ENCODE results near the gene HNRNPL. TPM values are rescaled to one million over a fixed set of nuclear protein-coding genes. Genes with fewer than 3 reads are reported as not detected.
A peak's percentile ranks its signal among the peaks of the same experiment; 100 is the strongest.

Gene HNRNPL
- total and polyA plus RNA-seq, 9 of the 15 experiments (the other 6 are each of a cell fraction or from before 2014, with no cell fraction given) = 39.5 to 610 (median 299) TPM

DNA sequence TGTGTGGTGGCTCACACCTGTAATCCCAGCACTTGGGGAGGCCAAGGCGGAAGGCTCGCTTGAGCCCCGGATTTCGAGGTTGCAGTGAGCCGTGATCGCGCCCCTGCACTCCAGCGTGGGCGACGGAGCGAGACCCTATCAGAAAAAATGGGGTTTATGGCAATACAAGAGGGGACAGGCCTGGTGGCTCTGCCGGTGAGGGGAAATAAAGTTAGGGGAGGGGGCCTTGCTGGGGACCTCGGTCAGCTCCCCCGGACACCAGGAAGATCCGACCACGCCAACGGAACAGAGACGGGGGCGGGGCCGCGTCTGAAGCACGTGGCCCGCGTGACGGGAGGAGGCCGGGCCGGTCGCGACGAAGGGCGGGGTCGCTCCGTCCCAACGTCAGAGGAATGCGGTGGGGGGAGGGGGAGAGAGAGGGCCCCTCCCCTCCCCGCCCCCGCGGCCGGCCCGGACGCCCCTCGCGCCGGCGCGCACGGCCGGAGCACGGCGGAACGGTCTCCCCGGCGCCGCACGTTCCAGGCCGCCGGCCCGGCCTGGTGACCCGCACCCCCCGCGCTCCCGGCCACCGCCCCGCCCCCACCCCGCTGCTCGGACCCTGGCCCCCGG, 1.9 kb upstream of the HNRNPL start (continued):
- TF ChIP-seq PRDM10 (IDR thresholded peaks at IDR 0.05; ENCODE audit: partially characterized antibody) (peak; percentile 6), HNRNPL (IDR thresholded peaks at IDR 0.05; ENCODE audit: low read depth, low read length) (no peak), ZBTB1 (CRISPR knock-in tag; IDR thresholded peaks at IDR 0.05; ENCODE audit: borderline replicate concordance, low read depth) (no peak), TARDBP (IDR thresholded peaks at IDR 0.05) (no peak), XRCC5 (IDR thresholded peaks at IDR 0.05; ENCODE audit: low read depth, low read length) (no peak), GTF2E2 (tag; IDR thresholded peaks at IDR 0.05) (peak; percentile 14; the same call in 1 of the 2 replicates), ELK3 (CRISPR knock-in tag; IDR thresholded peaks at IDR 0.05) (no peak), PHF8 (IDR thresholded peaks at IDR 0.05; ENCODE audit: borderline replicate concordance, low read length) (peak; percentile 58; the same call in 1 of the 2 replicates), NCOA2 (IDR thresholded peaks at IDR 0.05; ENCODE audit: partially characterized antibody in 2 of 2) (no peak), NFYB (IDR thresholded peaks at IDR 0.05; ENCODE audit: extremely low read depth, insufficient read length) (no peak), AFF1 (IDR thresholded peaks at IDR 0.05; ENCODE audit: low read depth in 1 of 2, partially characterized antibody in 2 of 2) (no peak), ZNF696 (CRISPR knock-in tag; conservative IDR thresholded peaks at IDR 0.05) (no peak), ZNF77 (CRISPR knock-in tag; IDR thresholded peaks at IDR 0.05) (no peak), GTF2A2 (tag; IDR thresholded peaks at IDR 0.05) (no peak), HNRNPLL (IDR thresholded peaks at IDR 0.05; ENCODE audit: low read depth, low read length, poor library complexity, severe bottlenecking) (no peak), MECOM (CRISPR knock-in tag; IDR thresholded peaks at IDR 0.05) (0 out of 2 replicates have a peak, but pooled peaks have one; percentile 27), ZNF79 (CRISPR knock-in tag; IDR thresholded peaks at IDR 0.05; ENCODE audit: low read depth) (no peak)
- TF ChIP-seq, protein P1, sequence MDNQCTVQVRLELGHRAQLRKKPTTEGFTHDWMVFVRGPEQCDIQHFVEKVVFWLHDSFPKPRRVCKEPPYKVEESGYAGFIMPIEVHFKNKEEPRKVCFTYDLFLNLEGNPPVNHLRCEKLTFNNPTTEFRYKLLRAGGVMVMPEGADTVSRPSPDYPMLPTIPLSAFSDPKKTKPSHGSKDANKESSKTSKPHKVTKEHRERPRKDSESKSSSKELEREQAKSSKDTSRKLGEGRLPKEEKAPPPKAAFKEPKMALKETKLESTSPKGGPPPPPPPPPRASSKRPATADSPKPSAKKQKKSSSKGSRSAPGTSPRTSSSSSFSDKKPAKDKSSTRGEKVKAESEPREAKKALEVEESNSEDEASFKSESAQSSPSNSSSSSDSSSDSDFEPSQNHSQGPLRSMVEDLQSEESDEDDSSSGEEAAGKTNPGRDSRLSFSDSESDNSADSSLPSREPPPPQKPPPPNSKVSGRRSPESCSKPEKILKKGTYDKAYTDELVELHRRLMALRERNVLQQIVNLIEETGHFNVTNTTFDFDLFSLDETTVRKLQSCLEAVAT (IDR thresholded peaks at IDR 0.05) = no peak
